Large intestine (tissue), 3 donors: Measurements from ENCODE around the gene ARHGAP44. TPM values are rescaled to one million over a fixed set of nuclear protein-coding genes. Genes with fewer than 3 reads are reported as not detected.

Experiments used
- DNase-seq, 2 donors: peaks; one replicate each; pipeline versions ENCODE4 v3.0.0 to v3.0.0-alpha.2; 2013
- H3K27ac ChIP-seq: one replicate; pipeline ENCODE4 v1.5.1; 2013; ENCODE audit warnings: low read length
- H3K27me3 ChIP-seq: 2 replicates; pipeline ENCODE4 v1.6.1; 2013; ENCODE audit warnings: low read length; ENCODE audit not compliant: control insufficient read depth, insufficient read depth
- H3K36me3 ChIP-seq: 2 replicates; pipeline ENCODE4 v1.6.1; 2013; ENCODE audit warnings: low read length; ENCODE audit not compliant: control insufficient read depth, insufficient read depth
- H3K4me1 ChIP-seq: one replicate; pipeline ENCODE4 v1.6.1; 2013; ENCODE audit warnings: low read length; ENCODE audit not compliant: control insufficient read depth, insufficient read depth
- H3K4me3 ChIP-seq: one replicate; pipeline ENCODE4 v1.5.1; 2013; ENCODE audit warnings: low read length
- H3K9me3 ChIP-seq: one replicate; pipeline ENCODE4 v1.6.1; 2013; ENCODE audit warnings: mild to moderate bottlenecking, low read depth, low read length, moderate library complexity; ENCODE audit not compliant: control insufficient read depth
- WGBS: methylation state at CpG from one replicate; pipeline ENCODE4 v1.1.5; 2013; ENCODE audit warnings: low lambda C conversion rate; ENCODE audit not compliant: insufficient coverage; 5-methylcytosine and 5-hydroxymethylcytosine counted together
- polyA plus RNA-seq: library from polyadenylated mRNA; unstranded; fragments of 120-200 nt; gene quantifications from one replicate; pipeline ENCODE4 v1.2.1, GENCODE V29; 2013

The ARHGAP44 gene
- polyA plus RNA-seq, 1 donor = 3.2 TPM

DNA sequence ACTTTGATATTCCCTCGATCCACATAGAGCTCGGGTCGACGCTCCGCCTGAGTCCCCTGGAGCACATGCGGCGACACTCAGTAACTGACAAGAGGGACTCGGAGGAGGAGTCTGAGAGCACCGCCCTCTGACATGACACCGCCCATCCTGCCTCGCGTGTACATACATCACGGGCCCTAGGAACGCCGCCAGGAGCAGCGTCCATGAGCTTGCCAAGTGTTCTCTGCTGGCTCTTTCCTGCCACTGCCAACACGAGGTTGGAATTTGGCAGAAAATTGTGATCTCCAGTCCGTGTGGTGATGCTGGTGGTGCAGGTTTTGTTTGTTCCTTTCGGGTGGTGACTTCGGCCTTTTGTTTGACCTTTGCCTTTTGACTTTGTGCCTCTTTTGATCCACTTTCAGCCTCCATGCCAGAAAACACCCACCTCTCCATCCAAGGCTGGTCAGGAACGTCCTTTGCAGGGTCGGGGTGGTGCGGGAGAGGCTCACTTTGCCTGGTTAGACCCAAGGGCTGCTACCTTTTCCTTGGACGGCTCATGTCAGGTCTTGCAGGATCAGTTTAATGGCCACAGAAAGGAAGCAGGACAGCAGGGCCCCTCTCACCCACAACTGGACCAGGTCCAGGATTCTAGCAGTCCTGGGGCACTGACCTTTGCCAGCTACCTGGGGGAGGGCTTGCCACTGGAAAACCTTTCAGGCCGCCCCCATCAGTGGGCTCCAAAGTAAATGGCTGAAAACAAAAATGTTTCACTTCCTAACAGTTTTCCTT lies 200.9 kb downstream of the ARHGAP44 start:
- peaks cover 54% of the 10 kb centered on the region for H3K36me3 ChIP-seq

DNA sequence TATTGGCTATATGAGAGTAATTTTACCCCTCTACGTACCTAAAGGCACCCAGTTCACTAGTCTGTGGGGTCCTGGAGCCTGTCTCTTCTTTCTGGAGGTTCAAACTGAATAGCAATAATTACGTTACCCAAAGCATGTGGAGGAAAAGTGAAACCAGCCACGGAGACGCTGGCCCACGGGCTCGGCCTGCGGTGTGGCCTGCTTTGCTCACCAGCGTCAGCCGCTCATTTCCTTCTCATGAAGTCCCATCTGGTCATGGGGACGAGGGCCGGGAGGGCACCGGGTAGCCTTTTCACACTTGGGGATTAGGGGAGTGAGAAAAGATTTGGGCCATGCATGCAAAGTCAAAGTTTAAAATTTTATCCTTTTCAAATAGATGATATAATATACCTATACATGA lies 201.6 kb downstream of the ARHGAP44 start:
- Histone ChIP-seq H3K4me3 (no peak overlapping the region), H3K4me1 (no peaks in the 10 kb centered on the region), H3K27ac (no peak overlapping the region), H3K9me3 (no peaks in the 10 kb centered on the region), H3K27me3 (no peaks in the 10 kb centered on the region), H3K36me3 (peaks cover 61% of the 10 kb centered on the region)
- no CpG with 5 or more reads among the region's 12 CpGs for WGBS
- DNase-seq = no peak

More for the DNA sequence above, 200.9 kb downstream of the ARHGAP44 start:
- Histone ChIP-seq H3K27ac (no peak overlapping the region), H3K27me3 (no peaks in the 10 kb centered on the region), H3K4me3 (no peak overlapping the region), H3K4me1 (no peaks in the 10 kb centered on the region), H3K9me3 (no peaks in the 10 kb centered on the region)
- no peak for DNase-seq
- WGBS = no CpG with 5 or more reads among the region's 25 CpGs

DNA sequence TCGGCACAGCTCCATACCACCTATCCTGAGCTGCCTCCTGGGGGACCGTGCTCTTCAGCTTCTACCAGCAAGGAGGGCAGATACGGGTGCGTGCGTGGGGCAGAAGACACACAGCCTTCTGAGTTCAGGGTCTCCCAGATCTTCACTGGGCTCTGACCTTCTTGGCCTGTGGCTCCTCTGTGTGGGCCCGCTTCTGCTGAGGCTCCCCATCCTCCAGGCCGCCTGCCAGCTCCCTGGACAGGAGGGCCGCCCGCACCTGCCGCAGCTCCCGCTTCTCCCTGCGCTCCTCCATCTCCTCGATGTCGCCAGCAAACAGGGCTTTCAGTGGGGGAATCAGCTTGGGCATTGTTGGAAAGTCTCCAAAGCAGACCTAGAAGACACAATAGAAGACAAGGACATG lies 203.4 kb downstream of the ARHGAP44 start:
- H3K9me3 ChIP-seq = no peaks in the 10 kb centered on the region
- no peak overlapping the region for H3K4me3 ChIP-seq
- DNase-seq = no peak
- no peaks in the 10 kb centered on the region for H3K4me1 ChIP-seq
- peaks cover 77% of the 10 kb centered on the region for H3K36me3 ChIP-seq
- WGBS = no CpG with 5 or more reads among the region's 14 CpGs
- no peaks in the 10 kb centered on the region for H3K27me3 ChIP-seq
- H3K27ac ChIP-seq = no peak overlapping the region

DNA sequence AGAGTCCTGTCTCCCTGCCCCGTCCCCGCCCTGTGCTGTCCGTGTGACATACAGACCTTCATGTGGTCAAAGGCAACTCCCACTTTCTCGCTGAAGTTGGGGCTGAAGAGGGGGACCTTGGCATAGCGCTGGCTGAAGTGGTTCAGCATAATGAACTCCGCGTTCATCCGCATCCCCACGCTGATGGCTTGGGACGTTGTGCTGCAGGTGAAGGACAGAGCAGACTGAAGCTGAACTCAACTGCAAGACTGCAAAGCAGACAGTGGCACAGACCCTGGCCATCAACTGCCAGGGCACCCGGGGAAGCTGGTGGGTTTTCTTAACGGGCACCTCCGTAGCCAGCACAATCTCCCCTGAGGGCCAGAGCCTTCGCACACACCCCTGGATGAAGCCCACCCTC lies 204.3 kb downstream of the ARHGAP44 start:
- DNase-seq = no peak
- H3K27ac ChIP-seq = no peak overlapping the region
- no peaks in the 10 kb centered on the region for H3K9me3 ChIP-seq
- H3K36me3 ChIP-seq = peaks cover 87% of the 10 kb centered on the region
- no peaks in the 10 kb centered on the region for H3K27me3 ChIP-seq
- no peaks in the 10 kb centered on the region for H3K4me1 ChIP-seq
- no peak overlapping the region for H3K4me3 ChIP-seq
- no CpG with 5 or more reads among the region's 14 CpGs for WGBS

DNA sequence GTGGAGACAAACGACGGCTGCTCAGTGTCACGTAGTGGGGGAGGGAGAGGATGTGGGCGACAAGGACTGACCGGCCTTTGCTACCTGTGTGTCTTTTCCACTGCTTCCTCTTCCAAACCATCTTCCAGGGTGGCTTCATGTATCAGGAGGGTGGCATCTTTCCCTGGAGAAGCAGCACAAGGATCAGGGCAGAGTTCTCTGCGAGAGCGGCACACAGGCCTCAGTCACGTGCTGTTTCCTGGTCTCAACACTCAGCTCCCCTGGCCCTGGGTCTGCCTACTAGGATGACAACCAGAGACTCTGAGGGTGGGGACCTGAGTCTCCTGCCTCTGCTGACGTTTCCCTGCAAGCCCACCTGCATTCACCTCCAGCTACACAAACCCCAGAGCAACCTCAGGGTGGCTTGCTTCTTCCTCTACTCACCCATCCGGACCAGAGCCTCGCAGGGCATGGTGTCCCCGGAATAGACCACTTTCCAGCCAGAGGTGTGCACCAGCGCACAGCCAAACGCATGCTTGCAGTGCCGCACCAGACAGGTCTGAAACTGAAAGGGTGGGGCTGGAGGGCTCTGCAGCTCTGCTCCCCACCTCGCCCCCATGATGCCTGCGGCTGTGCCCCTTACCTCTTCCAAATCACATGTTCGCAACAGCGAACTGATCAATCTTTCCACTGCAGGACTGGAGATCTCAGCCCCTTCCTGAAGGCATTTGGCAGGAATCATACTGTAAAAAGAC lies 205.2 kb downstream of the ARHGAP44 start:
- no CpG with 5 or more reads among the region's 19 CpGs for WGBS
- H3K27ac ChIP-seq = no peak overlapping the region
- peaks cover 93% of the 10 kb centered on the region for H3K36me3 ChIP-seq
- H3K27me3 ChIP-seq = no peaks in the 10 kb centered on the region
- DNase-seq = no peak
- no peak overlapping the region for H3K4me3 ChIP-seq
- no peaks in the 10 kb centered on the region for H3K9me3 ChIP-seq
- H3K4me1 ChIP-seq = no peaks in the 10 kb centered on the region

DNA sequence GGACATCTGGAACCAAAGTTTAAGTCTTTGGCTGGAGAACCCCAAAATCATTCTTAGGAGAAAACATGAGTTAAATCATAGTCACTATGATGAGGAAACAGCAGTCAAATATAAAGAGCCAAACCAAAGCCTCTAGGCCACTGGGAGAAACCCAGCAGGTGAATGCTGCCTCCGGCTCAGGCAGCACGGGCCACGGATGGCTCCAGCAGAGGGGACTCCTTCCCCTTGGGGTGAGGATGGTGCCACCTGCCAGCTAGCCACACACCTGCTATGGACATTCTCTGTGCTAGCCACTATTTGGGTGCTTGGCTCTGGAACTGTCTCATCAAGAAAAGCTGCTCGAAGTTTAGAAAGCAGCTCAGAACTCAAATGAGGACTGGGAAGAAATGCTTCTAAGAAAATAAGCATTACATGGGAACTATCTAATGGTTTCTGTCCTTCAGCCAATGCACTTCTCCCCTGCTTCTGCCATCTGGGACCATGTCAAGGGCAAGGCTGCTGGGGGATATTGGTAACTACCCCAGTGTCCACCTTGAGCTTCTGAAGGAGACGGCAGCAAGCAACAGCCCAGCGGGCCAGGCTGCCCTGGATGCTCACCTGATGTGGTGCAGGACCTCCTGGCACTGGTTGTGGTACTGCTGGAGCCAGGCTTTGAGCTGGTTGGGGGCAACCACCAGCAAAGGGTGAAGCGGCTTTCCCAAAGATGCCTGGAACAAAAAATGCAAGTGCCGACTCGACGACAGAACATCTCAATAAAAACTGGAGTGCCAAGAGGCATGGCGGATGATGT lies 206.0 kb downstream of the ARHGAP44 start:
- WGBS = no CpG with 5 or more reads among the region's 11 CpGs
- Histone ChIP-seq H3K27me3 (no peaks in the 10 kb centered on the region), H3K4me1 (no peaks in the 10 kb centered on the region), H3K36me3 (peaks cover 91% of the 10 kb centered on the region), H3K9me3 (no peaks in the 10 kb centered on the region), H3K27ac (no peak overlapping the region), H3K4me3 (no peak overlapping the region)
- no peak for DNase-seq

DNA sequence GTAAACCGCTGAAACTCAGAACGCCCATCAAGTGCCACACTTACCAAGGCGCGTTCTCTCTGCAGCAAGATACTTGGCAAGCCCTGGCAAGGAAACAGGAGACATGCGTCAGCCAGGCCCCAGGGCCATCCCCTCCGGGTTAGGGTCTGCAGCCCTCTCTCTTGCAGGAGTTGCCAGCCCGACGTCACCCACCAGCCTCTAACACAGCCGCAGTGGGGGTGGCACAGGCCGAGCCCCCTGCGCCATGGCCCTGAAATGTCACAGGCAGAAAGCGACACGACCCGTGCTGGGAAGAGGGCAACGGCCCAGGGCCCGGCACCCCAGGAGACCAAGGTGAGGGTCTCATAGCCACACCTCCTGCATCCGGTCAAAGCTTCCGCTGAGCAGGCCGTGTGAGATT lies 206.6 kb downstream of the ARHGAP44 start:
- no CpG with 5 or more reads among the region's 19 CpGs for WGBS
- Histone ChIP-seq H3K36me3 (peaks cover 90% of the 10 kb centered on the region), H3K27ac (no peak overlapping the region)

DNA sequence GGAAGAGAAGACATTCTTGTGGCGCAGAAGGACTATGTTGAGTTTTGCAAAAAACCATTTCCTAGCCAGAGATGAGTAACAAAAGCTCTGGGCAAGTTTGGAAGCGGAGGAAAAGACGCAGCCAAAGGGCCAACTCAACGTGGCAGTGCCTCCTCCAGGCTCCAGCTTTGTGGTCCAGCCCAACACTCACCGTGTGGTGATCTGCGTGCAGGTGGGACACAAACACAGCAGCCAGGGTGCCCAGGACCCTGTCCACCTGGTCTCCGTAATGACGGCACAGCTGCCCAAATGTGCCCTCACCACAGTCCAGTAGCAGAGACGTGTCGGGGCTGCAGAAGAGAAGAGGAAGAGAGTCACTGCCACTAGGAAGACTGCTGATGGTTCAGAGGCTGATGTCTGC lies 207.1 kb downstream of the ARHGAP44 start:
- Histone ChIP-seq H3K36me3 (peaks cover 90% of the 10 kb centered on the region), H3K27ac (no peak overlapping the region), H3K27me3 (no peaks in the 10 kb centered on the region), H3K4me1 (no peaks in the 10 kb centered on the region), H3K9me3 (no peaks in the 10 kb centered on the region), H3K4me3 (no peak overlapping the region)
- no peak for DNase-seq
- WGBS = no CpG with 5 or more reads among the region's 10 CpGs

More for the DNA sequence above, 206.6 kb downstream of the ARHGAP44 start:
- no peaks in the 10 kb centered on the region for H3K27me3 ChIP-seq
- DNase-seq = no peak
- no peaks in the 10 kb centered on the region for H3K9me3 ChIP-seq
- no peak overlapping the region for H3K4me3 ChIP-seq
- H3K4me1 ChIP-seq = no peaks in the 10 kb centered on the region

DNA sequence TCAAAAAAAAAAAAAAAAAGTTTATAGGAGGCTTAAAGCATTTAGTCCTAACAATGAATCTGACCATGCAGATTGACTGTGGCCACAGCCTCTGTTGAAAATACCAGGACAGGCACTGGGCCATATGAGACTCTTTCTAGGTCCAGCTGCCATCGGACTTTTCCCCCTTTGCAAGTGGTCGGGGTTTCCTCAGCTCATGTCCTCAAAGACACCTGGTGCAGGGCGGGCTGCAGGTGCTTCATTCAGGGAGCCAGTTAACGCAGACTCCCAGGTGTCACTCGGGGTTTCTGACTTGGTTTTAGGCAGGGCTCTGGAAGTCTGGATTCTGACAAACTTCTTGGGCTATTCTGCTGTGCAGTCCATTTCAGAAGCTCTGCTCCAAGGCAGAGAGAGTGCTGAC lies 207.6 kb downstream of the ARHGAP44 start:
- 100% methylated on average over 1 of the region's 5 CpGs for WGBS
- H3K36me3 ChIP-seq = peaks cover 90% of the 10 kb centered on the region
- no peak for DNase-seq
- H3K4me3 ChIP-seq = no peak overlapping the region
- no peaks in the 10 kb centered on the region for H3K27me3 ChIP-seq
- no peaks in the 10 kb centered on the region for H3K4me1 ChIP-seq
- no peaks in the 10 kb centered on the region for H3K9me3 ChIP-seq
- no peak overlapping the region for H3K27ac ChIP-seq

DNA sequence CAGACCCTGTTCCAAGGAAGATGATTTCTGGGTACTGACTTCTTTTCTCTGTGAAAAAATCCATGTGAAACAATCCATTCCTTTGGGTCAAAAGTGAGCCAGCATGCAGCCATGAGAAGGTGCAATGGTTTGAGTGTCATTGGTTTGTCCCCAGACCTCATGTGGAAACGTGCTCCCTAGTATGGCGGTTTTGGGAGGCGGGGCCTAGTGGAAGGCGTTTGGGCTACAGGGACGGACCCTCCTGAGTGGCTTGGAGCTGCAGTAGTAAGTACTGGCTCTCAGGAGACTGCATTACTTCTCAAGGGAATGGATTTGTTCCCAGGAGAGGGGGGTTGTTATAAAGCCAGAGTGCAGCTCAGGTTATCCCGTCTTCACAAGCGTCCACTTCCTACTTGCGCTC lies 209.2 kb downstream of the ARHGAP44 start:
- Histone ChIP-seq H3K36me3 (peaks cover 90% of the 10 kb centered on the region), H3K4me3 (no peak overlapping the region), H3K27ac (no peak overlapping the region), H3K27me3 (no peaks in the 10 kb centered on the region), H3K4me1 (no peaks in the 10 kb centered on the region), H3K9me3 (no peaks in the 10 kb centered on the region)
- no peak for DNase-seq
- no CpG with 5 or more reads among the region's 8 CpGs for WGBS
